Measurements from ENCODE around the gene PDSS2.
"Not testable (repeated sequence)": the region's sequence is repeated elsewhere in the genome, so short reads cannot be mapped to it uniquely, and the experiment has no call there.

The PDSS2 gene

GRCh38 chr6:107386904-107387303 is 72.5 kb downstream of the PDSS2 start:
- DNase-seq: no peak
- in situ Hi-C loops (cut with MboI; ENCODE audit: low pct_unique_long_range_greater_than_20kb, low sequenced_read_pairs): no loop called here

- no peak for DNase-seq
- in situ Hi-C loops (cut with MboI; ENCODE audit: low pct_unique_long_range_greater_than_20kb, low sequenced_read_pairs): no loop called here
Measured at GRCh38 chr6:107386340-107386739, 73.0 kb downstream of the PDSS2 start.

- no peak for DNase-seq
- in situ Hi-C loops (cut with MboI; ENCODE audit: low pct_unique_long_range_greater_than_20kb, low sequenced_read_pairs): no loop called here
Measured at GRCh38 chr6:107383705-107384104, 75.7 kb downstream of the PDSS2 start.

- in situ Hi-C loops (cut with MboI; ENCODE audit: low pct_unique_long_range_greater_than_20kb, low sequenced_read_pairs): no loop called here
- DNase-seq: no peak
Measured at GRCh38 chr6:107374264-107374663, 85.1 kb downstream of the PDSS2 start.

- no peak for DNase-seq
- in situ Hi-C loops (cut with MboI; ENCODE audit: low pct_unique_long_range_greater_than_20kb, low sequenced_read_pairs): no loop called here
Measured at GRCh38 chr6:107369493-107369892, 89.9 kb downstream of the PDSS2 start.

GRCh38 chr6:107368471-107368870 is 90.9 kb downstream of the PDSS2 start:
- no peak for DNase-seq
- in situ Hi-C loops (cut with MboI; ENCODE audit: low pct_unique_long_range_greater_than_20kb, low sequenced_read_pairs): no loop called here

GRCh38 chr6:107364173-107364572 is 95.2 kb downstream of the PDSS2 start:
- in situ Hi-C loops (cut with MboI; ENCODE audit: low pct_unique_long_range_greater_than_20kb, low sequenced_read_pairs): not testable (repeated sequence)

GRCh38 chr6:107361753-107362604 is 97.4 kb downstream of the PDSS2 start:
- no peak for DNase-seq
- in situ Hi-C loops (cut with MboI; ENCODE audit: low pct_unique_long_range_greater_than_20kb, low sequenced_read_pairs): no loop called here

More at GRCh38 chr6:107364173-107364572, 95.2 kb downstream of the PDSS2 start:
- DNase-seq: not testable (repeated sequence)

- in situ Hi-C loops (cut with MboI; ENCODE audit: low pct_unique_long_range_greater_than_20kb, low sequenced_read_pairs): no loop called here
- DNase-seq: no peak
Measured at GRCh38 chr6:107360476-107360875, 98.9 kb downstream of the PDSS2 start.

GRCh38 chr6:107357842-107358241 is 101.5 kb downstream of the PDSS2 start:
- DNase-seq: no peak
- in situ Hi-C loops (cut with MboI; ENCODE audit: low pct_unique_long_range_greater_than_20kb, low sequenced_read_pairs): no loop called here

GRCh38 chr6:107357031-107357430 is 102.3 kb downstream of the PDSS2 start:
- in situ Hi-C loops (cut with MboI; ENCODE audit: low pct_unique_long_range_greater_than_20kb, low sequenced_read_pairs): no loop called here

GRCh38 chr6:107355659-107356058 is 103.7 kb downstream of the PDSS2 start:
- in situ Hi-C loops (cut with MboI; ENCODE audit: low pct_unique_long_range_greater_than_20kb, low sequenced_read_pairs): no loop called here
- DNase-seq: no peak

More at GRCh38 chr6:107357031-107357430, 102.3 kb downstream of the PDSS2 start:
- DNase-seq: no peak

GRCh38 chr6:107354451-107354850 is 104.9 kb downstream of the PDSS2 start:
- DNase-seq: no peak
- in situ Hi-C loops (cut with MboI; ENCODE audit: low pct_unique_long_range_greater_than_20kb, low sequenced_read_pairs): no loop called here

- in situ Hi-C loops (cut with MboI; ENCODE audit: low pct_unique_long_range_greater_than_20kb, low sequenced_read_pairs): no loop called here
- no peak for DNase-seq
Measured at GRCh38 chr6:107353773-107354382, 105.5 kb downstream of the PDSS2 start.

GRCh38 chr6:107348224-107348623 is 111.1 kb downstream of the PDSS2 start:
- in situ Hi-C loops (cut with MboI; ENCODE audit: low pct_unique_long_range_greater_than_20kb, low sequenced_read_pairs): no loop called here
- DNase-seq: no peak

- in situ Hi-C loops (cut with MboI; ENCODE audit: low pct_unique_long_range_greater_than_20kb, low sequenced_read_pairs): no loop called here
- DNase-seq: peak; percentile 48
Measured at GRCh38 chr6:107345393-107345792, 114.0 kb downstream of the PDSS2 start.

- in situ Hi-C loops (cut with MboI; ENCODE audit: low pct_unique_long_range_greater_than_20kb, low sequenced_read_pairs): no loop called here
Measured at GRCh38 chr6:107344981-107345380, 114.4 kb downstream of the PDSS2 start.

GRCh38 chr6:107344383-107344782 is 115.0 kb downstream of the PDSS2 start:
- in situ Hi-C loops (cut with MboI; ENCODE audit: low pct_unique_long_range_greater_than_20kb, low sequenced_read_pairs): no loop called here
- DNase-seq: no peak

More at GRCh38 chr6:107344981-107345380, 114.4 kb downstream of the PDSS2 start:
- DNase-seq: no peak

GRCh38 chr6:107342144-107342543 is 117.2 kb downstream of the PDSS2 start:
- in situ Hi-C loops (cut with MboI; ENCODE audit: low pct_unique_long_range_greater_than_20kb, low sequenced_read_pairs): no loop called here

GRCh38 chr6:107340881-107341280 is 118.5 kb downstream of the PDSS2 start:
- in situ Hi-C loops (cut with MboI; ENCODE audit: low pct_unique_long_range_greater_than_20kb, low sequenced_read_pairs): no loop called here
- DNase-seq: no peak

More at GRCh38 chr6:107342144-107342543, 117.2 kb downstream of the PDSS2 start:
- DNase-seq: peak; percentile 26
